ENCODE measurements around the gene PSMF1.

DNA sequence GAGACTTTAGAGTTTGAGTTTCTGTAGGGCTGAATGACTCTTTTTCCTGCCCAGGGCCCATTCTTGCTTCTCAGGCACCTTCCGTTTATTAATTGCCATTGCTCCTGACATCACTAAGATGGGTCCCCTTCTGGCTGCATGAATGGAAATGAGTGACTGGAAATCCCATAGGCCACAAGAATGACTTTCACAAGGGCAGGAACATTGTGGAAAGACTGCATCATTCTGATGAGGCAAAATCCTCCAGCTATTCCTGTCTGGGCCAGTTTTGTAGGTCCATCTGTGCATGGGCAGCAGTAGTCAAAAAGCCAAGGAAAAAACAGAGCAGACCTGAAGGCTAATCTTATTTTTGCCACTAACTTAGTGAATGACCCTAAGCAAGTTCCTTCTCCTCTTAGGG, 47.1 kb downstream of the PSMF1 start:
- TF ChIP-seq BCL6 (CRISPR knock-in tag; IDR thresholded peaks at IDR 0.05) (no peak), RAD21 (CRISPR knock-in tag; conservative IDR thresholded peaks at IDR 0.05 in 1 of 2, IDR thresholded peaks at IDR 0.05 in 1 of 2) (no peak), SMAD1 (IDR thresholded peaks at IDR 0.05; ENCODE audit: low read depth, low read length, partially characterized antibody) (no peak), TAF15 (IDR thresholded peaks at IDR 0.05; ENCODE audit: low read depth, low read length) (no peak), SIX5 (IDR thresholded peaks at IDR 0.05; ENCODE audit: borderline replicate concordance in 1 of 2, insufficient read depth in 1 of 2, low read depth in 1 of 2, low read length in 2 of 2) (no peak), TAF1 (IDR thresholded peaks at IDR 0.05; ENCODE audit: control insufficient read depth, extremely low read depth, insufficient read depth, low read length, severe bottlenecking) (no peak), NCOA1 (IDR thresholded peaks at IDR 0.05; ENCODE audit: low read depth) (no peak), TAF7 (tag; IDR thresholded peaks at IDR 0.05) (no peak)
- TF ChIP-seq, protein P1, sequence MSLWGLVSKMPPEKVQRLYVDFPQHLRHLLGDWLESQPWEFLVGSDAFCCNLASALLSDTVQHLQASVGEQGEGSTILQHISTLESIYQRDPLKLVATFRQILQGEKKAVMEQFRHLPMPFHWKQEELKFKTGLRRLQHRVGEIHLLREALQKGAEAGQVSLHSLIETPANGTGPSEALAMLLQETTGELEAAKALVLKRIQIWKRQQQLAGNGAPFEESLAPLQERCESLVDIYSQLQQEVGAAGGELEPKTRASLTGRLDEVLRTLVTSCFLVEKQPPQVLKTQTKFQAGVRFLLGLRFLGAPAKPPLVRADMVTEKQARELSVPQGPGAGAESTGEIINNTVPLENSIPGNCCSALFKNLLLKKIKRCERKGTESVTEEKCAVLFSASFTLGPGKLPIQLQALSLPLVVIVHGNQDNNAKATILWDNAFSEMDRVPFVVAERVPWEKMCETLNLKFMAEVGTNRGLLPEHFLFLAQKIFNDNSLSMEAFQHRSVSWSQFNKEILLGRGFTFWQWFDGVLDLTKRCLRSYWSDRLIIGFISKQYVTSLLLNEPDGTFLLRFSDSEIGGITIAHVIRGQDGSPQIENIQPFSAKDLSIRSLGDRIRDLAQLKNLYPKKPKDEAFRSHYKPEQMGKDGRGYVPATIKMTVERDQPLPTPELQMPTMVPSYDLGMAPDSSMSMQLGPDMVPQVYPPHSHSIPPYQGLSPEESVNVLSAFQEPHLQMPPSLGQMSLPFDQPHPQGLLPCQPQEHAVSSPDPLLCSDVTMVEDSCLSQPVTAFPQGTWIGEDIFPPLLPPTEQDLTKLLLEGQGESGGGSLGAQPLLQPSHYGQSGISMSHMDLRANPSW (CRISPR knock-in tag; IDR thresholded peaks at IDR 0.05) = no peak
- TF ChIP-seq, protein P2, sequence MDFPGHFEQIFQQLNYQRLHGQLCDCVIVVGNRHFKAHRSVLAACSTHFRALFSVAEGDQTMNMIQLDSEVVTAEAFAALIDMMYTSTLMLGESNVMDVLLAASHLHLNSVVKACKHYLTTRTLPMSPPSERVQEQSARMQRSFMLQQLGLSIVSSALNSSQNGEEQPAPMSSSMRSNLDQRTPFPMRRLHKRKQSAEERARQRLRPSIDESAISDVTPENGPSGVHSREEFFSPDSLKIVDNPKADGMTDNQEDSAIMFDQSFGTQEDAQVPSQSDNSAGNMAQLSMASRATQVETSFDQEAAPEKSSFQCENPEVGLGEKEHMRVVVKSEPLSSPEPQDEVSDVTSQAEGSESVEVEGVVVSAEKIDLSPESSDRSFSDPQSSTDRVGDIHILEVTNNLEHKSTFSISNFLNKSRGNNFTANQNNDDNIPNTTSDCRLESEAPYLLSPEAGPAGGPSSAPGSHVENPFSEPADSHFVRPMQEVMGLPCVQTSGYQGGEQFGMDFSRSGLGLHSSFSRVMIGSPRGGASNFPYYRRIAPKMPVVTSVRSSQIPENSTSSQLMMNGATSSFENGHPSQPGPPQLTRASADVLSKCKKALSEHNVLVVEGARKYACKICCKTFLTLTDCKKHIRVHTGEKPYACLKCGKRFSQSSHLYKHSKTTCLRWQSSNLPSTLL (IDR thresholded peaks at IDR 0.05) = no peak
- TF ChIP-seq, protein P3, sequence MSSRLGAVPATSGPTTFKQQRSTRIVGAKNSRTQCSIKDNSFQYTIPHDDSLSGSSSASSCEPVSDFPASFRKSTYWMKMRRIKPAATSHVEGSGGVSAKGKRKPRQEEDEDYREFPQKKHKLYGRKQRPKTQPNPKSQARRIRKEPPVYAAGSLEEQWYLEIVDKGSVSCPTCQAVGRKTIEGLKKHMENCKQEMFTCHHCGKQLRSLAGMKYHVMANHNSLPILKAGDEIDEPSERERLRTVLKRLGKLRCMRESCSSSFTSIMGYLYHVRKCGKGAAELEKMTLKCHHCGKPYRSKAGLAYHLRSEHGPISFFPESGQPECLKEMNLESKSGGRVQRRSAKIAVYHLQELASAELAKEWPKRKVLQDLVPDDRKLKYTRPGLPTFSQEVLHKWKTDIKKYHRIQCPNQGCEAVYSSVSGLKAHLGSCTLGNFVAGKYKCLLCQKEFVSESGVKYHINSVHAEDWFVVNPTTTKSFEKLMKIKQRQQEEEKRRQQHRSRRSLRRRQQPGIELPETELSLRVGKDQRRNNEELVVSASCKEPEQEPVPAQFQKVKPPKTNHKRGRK (tag; IDR thresholded peaks at IDR 0.05) = no peak
- TF ChIP-seq, protein P4, sequence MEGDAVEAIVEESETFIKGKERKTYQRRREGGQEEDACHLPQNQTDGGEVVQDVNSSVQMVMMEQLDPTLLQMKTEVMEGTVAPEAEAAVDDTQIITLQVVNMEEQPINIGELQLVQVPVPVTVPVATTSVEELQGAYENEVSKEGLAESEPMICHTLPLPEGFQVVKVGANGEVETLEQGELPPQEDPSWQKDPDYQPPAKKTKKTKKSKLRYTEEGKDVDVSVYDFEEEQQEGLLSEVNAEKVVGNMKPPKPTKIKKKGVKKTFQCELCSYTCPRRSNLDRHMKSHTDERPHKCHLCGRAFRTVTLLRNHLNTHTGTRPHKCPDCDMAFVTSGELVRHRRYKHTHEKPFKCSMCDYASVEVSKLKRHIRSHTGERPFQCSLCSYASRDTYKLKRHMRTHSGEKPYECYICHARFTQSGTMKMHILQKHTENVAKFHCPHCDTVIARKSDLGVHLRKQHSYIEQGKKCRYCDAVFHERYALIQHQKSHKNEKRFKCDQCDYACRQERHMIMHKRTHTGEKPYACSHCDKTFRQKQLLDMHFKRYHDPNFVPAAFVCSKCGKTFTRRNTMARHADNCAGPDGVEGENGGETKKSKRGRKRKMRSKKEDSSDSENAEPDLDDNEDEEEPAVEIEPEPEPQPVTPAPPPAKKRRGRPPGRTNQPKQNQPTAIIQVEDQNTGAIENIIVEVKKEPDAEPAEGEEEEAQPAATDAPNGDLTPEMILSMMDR (IDR thresholded peaks at IDR 0.05 in 2 of 3, conservative IDR thresholded peaks at IDR 0.05 in 1 of 3; ENCODE audit: insufficient read depth in 2 of 3, low read depth in 1 of 3, low read length in 3 of 3) = no peak
- TF ChIP-seq, protein P5, sequence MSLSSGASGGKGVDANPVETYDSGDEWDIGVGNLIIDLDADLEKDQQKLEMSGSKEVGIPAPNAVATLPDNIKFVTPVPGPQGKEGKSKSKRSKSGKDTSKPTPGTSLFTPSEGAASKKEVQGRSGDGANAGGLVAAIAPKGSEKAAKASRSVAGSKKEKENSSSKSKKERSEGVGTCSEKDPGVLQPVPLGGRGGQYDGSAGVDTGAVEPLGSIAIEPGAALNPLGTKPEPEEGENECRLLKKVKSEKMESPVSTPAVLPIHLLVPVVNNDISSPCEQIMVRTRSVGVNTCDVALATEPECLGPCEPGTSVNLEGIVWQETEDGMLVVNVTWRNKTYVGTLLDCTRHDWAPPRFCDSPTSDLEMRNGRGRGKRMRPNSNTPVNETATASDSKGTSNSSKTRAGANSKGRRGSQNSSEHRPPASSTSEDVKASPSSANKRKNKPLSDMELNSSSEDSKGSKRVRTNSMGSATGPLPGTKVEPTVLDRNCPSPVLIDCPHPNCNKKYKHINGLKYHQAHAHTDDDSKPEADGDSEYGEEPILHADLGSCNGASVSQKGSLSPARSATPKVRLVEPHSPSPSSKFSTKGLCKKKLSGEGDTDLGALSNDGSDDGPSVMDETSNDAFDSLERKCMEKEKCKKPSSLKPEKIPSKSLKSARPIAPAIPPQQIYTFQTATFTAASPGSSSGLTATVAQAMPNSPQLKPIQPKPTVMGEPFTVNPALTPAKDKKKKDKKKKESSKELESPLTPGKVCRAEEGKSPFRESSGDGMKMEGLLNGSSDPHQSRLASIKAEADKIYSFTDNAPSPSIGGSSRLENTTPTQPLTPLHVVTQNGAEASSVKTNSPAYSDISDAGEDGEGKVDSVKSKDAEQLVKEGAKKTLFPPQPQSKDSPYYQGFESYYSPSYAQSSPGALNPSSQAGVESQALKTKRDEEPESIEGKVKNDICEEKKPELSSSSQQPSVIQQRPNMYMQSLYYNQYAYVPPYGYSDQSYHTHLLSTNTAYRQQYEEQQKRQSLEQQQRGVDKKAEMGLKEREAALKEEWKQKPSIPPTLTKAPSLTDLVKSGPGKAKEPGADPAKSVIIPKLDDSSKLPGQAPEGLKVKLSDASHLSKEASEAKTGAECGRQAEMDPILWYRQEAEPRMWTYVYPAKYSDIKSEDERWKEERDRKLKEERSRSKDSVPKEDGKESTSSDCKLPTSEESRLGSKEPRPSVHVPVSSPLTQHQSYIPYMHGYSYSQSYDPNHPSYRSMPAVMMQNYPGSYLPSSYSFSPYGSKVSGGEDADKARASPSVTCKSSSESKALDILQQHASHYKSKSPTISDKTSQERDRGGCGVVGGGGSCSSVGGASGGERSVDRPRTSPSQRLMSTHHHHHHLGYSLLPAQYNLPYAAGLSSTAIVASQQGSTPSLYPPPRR (CRISPR knock-in tag; IDR thresholded peaks at IDR 0.05; ENCODE audit: borderline replicate concordance) = no peak
- TF ChIP-seq, protein P6, sequence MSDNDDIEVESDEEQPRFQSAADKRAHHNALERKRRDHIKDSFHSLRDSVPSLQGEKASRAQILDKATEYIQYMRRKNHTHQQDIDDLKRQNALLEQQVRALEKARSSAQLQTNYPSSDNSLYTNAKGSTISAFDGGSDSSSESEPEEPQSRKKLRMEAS (CRISPR knock-in tag; IDR thresholded peaks at IDR 0.05) = no peak
